Panc1 (cell line): ENCODE results near the gene GID8. TPM values are rescaled to one million over a fixed set of nuclear protein-coding genes. Genes with fewer than 3 reads are reported as not detected.

Experiments used
- ATAC-seq: fragments of 200-7000 bp; cut with Tn5 transposase; 2 replicates; pipeline ENCODE4 v1.9.1; 2020; ENCODE audit warnings: mild to moderate bottlenecking, moderate library complexity
- BruUV-seq: library from RNA; stranded (reverse); fragments of 400-500 nt; replicated peaks from 2 replicates; lab custom pipeline; 2021; lab: Mats Ljungman, UMichigan
- CTCF ChIA-PET: fragments of 300-600 bp; sonication (Branson Sonifier 250); formaldehyde crosslinking; loops from one replicate; lab custom pipeline; 2022; ENCODE audit warnings: antibody characterized with exemption; lab: Charles Lee
- POLR2A ChIA-PET: fragments of 300-600 bp; sonication (Branson Sonifier 250); formaldehyde crosslinking; loops from one replicate; lab custom pipeline; 2022; ENCODE audit warnings: antibody characterized with exemption; lab: Charles Lee
- DNase-seq: peaks from one replicate; pipeline ENCODE4 v3.0.0-alpha.2; 2010; ENCODE audit warnings: low read depth, low spot score
- H3K27ac ChIP-seq: 2 replicates; pipeline ENCODE4 v1.5.1; 2011; ENCODE audit warnings: mild to moderate bottlenecking, low read length, inconsistent platforms
- H3K27me3 ChIP-seq: fragments of 200-500 bp; sonication (Bioruptor generic); 2 replicates; pipeline ENCODE4 v1.6.0; 2014; ENCODE audit warnings: low read length, inconsistent platforms; ENCODE audit not compliant: control insufficient read depth, insufficient read depth
- H3K36me3 ChIP-seq: fragments of 200-500 bp; sonication (Bioruptor generic); 2 replicates; pipeline ENCODE4 v1.5.1; 2014; ENCODE audit warnings: inconsistent platforms, mild to moderate bottlenecking, low read length, moderate library complexity; ENCODE audit not compliant: control insufficient read depth, insufficient read depth
- H3K4me1 ChIP-seq: 2 replicates; pipeline ENCODE4 v1.5.1; 2011; ENCODE audit warnings: inconsistent platforms, mild to moderate bottlenecking, low read length, moderate library complexity; ENCODE audit not compliant: control insufficient read depth, insufficient read depth
- H3K4me3 ChIP-seq, 2 experiments: 2 replicates each; pipeline ENCODE4 v1.5.1; 2011 to 2012; ENCODE audit warnings: low read depth in 2 of 2, low read length in 2 of 2, mild to moderate bottlenecking in 2 of 2, inconsistent platforms in 1 of 2, moderate library complexity in 1 of 2
- H3K9me3 ChIP-seq: fragments of 200-500 bp; sonication (Bioruptor generic); 2 replicates; pipeline ENCODE4 v1.5.1; 2014; ENCODE audit warnings: low read depth, mild to moderate bottlenecking, inconsistent platforms, low read length, moderate library complexity; ENCODE audit not compliant: control insufficient read depth, insufficient read depth
- CTCF ChIP-seq: fragments of 450-650 bp; IDR thresholded peaks from 2 replicates; pipeline ENCODE4 v1.5.1; 2017; ENCODE audit warnings: mild to moderate bottlenecking
- POLR2AphosphoS5 ChIP-seq: IDR thresholded peaks from 2 replicates; pipeline ENCODE4 v1.6.1; 2012; ENCODE audit warnings: mild to moderate bottlenecking, low read depth, low read length, moderate library complexity
- SIN3A ChIP-seq: IDR thresholded peaks from 2 replicates; pipeline ENCODE4 v1.6.1; 2012; ENCODE audit warnings: low read depth, mild to moderate bottlenecking, low read length, moderate library complexity, borderline replicate concordance; ENCODE audit not compliant: insufficient read depth
- TCF7L2 ChIP-seq: IDR thresholded peaks from 2 replicates; pipeline ENCODE4 v1.6.1; 2011; ENCODE audit warnings: mild to moderate bottlenecking, low read depth, low read length, inconsistent platforms
- in situ Hi-C: cut with HindIII; loops from 2 replicates; pipeline ENCODE4 v1.10.0; 2016; ENCODE audit warnings: low sequenced_read_pairs, low pct_unique_long_range_greater_than_20kb
- intact Hi-C: fragments of 100-400 bp; cut with micrococcal nuclease; formaldehyde crosslinking; loops from one replicate; pipeline ENCODE4 v1.10.0; 2022; ENCODE audit not compliant: unreplicated experiment
- total RNA-seq: library from RNA; stranded (reverse); gene quantifications from one replicate; pipeline ENCODE4 v1.2.1, GENCODE V29; 2021; ENCODE audit not compliant: unreplicated experiment
- TF ChIP-seq, protein P1 (sequence below), 2 experiments: IDR thresholded peaks; 2 replicates each; pipeline ENCODE4 v1.6.1; 2011 to 2012; ENCODE audit warnings: low read depth in 2 of 2, control low read depth in 1 of 2, low read length in 1 of 2, mild to moderate bottlenecking in 1 of 2, moderate library complexity in 1 of 2; ENCODE audit not compliant: insufficient read depth in 1 of 2

The GID8 gene
- total RNA-seq, 1 experiment from 2014 or later, result 37.3 TPM

- ChIA-PET POLR2A (no interaction called here), CTCF (no interaction called here)
- ATAC-seq (no peak), DNase-seq (no peak)
- Histone ChIP-seq H3K36me3 (peaks cover 19% of the 10 kb centered on the region), H3K27me3 (no peaks in the 10 kb centered on the region), H3K9me3 (no peaks in the 10 kb centered on the region), H3K27ac (no peak overlapping the region), H3K4me3 (no peak overlapping the region), H3K4me1 (peaks cover 7% of the 10 kb centered on the region)
- intact Hi-C loops, result no loop called here
- no TSS peak for BruUV-seq
- no peak for TF ChIP-seq TCF7L2
- no peak for TF ChIP-seq POLR2AphosphoS5
- TF ChIP-seq SIN3A, result no peak
- TF ChIP-seq CTCF, result no peak
- TF ChIP-seq, protein P1, sequence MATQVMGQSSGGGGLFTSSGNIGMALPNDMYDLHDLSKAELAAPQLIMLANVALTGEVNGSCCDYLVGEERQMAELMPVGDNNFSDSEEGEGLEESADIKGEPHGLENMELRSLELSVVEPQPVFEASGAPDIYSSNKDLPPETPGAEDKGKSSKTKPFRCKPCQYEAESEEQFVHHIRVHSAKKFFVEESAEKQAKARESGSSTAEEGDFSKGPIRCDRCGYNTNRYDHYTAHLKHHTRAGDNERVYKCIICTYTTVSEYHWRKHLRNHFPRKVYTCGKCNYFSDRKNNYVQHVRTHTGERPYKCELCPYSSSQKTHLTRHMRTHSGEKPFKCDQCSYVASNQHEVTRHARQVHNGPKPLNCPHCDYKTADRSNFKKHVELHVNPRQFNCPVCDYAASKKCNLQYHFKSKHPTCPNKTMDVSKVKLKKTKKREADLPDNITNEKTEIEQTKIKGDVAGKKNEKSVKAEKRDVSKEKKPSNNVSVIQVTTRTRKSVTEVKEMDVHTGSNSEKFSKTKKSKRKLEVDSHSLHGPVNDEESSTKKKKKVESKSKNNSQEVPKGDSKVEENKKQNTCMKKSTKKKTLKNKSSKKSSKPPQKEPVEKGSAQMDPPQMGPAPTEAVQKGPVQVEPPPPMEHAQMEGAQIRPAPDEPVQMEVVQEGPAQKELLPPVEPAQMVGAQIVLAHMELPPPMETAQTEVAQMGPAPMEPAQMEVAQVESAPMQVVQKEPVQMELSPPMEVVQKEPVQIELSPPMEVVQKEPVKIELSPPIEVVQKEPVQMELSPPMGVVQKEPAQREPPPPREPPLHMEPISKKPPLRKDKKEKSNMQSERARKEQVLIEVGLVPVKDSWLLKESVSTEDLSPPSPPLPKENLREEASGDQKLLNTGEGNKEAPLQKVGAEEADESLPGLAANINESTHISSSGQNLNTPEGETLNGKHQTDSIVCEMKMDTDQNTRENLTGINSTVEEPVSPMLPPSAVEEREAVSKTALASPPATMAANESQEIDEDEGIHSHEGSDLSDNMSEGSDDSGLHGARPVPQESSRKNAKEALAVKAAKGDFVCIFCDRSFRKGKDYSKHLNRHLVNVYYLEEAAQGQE (IDR thresholded peaks at IDR 0.05; ENCODE audit: insufficient read depth in 1 of 2, low read depth in 2 of 2, low read length in 1 of 2), result no peak
- in situ Hi-C loops, result no loop called here
Observed at GRCh38 chr20:62888910-62889309, 49.0 kb upstream of the GID8 start.

DNA sequence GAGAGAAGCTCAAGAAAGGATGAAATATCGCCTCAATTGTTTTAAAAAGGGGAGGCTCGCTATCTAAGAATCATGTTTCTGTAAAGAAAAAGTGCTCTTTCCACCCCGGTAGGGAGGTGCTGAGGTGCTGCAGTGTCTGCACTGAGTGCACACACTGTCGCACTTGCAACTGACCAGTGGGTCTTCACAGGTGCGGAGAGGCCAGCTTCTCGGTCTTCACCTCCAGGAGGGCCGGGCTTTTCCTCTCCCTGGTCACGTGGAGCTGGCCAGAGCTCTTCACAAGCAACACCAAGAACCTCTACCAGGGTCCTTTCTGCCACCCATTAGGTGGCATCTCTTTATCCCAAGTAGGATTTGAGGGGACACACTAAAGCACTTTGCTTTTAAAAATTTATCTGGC, 48.5 kb upstream of the GID8 start:
- Histone ChIP-seq H3K9me3 (no peaks in the 10 kb centered on the region), H3K4me3 (no peak overlapping the region), H3K27me3 (no peaks in the 10 kb centered on the region), H3K4me1 (peaks cover 7% of the 10 kb centered on the region), H3K27ac (no peak overlapping the region), H3K36me3 (peaks cover 19% of the 10 kb centered on the region)
- no TSS peak for BruUV-seq
- TF ChIP-seq, protein P1 (IDR thresholded peaks at IDR 0.05; ENCODE audit: insufficient read depth in 1 of 2, low read depth in 2 of 2, low read length in 1 of 2), result no peak
- no peak for TF ChIP-seq CTCF
- no peak for TF ChIP-seq POLR2AphosphoS5
- no peak for TF ChIP-seq TCF7L2
- ATAC-seq (no peak), DNase-seq (no peak)
- in situ Hi-C loops (no loop called here), intact Hi-C loops (no loop called here)
- POLR2A ChIA-PET, result no interaction called here
- CTCF ChIA-PET, result no interaction called here
